Activated naive CD4-positive, alpha-beta T cell (primary cell): ENCODE data around the gene P3H2.

Experiments
- DNase-seq, 4 experiments: peaks; one replicate each; lab custom pipeline; 2025; lab: John Stamatoyannopoulos, UW

P3H2 gene

DNA sequence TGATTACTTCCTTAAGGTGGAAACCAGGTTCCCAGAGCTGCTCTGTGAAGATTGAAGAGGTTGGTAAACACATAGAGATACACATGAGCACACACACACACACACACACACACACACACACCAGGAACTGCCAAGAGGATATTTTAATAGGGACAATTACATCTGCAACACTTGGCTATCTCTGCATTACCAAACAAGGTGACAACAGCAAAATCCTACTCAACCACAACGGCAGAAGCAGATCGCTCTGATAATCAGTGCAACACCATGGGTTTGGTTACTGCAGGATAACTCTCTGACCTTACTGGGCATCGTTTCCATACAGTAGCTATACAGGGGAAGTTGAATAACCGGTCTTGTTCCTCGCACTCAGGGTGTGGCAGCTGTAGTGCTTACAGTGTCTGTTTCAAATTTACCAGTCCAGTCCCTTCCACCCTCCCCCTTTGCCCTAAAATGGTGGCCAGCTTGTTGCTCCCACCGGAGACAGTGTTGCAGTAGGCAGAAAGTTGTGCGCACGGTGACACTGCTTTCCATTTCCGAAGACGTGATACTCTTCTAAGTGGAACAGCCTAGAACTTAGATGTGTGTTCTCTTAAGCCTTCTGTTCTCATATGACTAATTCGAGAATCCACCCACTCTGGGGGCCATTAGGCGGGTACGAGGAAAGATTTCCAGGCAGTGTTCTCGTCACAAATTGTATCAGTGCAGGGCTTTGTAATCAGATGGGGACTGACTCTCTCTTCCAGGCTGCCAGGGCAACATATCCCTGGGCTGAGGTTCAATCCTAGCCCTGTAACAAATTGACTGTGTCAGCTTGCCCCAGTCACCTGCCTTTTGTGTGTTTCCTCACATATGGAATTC, 176.2 kb downstream of the P3H2 start:
- DNase-seq, result no peak

- no peak for DNase-seq
Observed at GRCh38 chr3:189942948-189943347, 177.7 kb downstream of the P3H2 start.

GRCh38 chr3:189941679-189942078, 179.0 kb downstream of the P3H2 start:
- no peak for DNase-seq

DNA sequence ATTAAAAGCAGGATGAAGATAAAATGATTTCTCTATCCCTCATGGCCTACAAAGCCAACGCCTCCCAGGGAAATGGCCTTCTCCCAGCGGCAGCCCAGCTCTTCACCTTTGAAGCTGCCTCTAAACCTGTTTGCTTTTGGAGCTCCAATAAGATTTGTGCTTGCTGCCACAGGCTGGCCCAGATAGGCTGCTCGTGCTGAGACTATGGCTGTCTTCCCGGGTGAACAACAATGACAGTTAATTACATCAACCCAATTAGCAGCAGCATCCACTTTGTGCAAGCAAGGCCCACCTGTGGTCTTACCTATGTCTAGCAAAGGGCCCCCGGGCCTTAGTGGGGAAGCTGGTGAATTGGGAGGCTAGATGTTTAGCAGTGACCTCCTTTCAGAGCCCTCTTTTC, 179.6 kb downstream of the P3H2 start:
- no peak for DNase-seq

DNA sequence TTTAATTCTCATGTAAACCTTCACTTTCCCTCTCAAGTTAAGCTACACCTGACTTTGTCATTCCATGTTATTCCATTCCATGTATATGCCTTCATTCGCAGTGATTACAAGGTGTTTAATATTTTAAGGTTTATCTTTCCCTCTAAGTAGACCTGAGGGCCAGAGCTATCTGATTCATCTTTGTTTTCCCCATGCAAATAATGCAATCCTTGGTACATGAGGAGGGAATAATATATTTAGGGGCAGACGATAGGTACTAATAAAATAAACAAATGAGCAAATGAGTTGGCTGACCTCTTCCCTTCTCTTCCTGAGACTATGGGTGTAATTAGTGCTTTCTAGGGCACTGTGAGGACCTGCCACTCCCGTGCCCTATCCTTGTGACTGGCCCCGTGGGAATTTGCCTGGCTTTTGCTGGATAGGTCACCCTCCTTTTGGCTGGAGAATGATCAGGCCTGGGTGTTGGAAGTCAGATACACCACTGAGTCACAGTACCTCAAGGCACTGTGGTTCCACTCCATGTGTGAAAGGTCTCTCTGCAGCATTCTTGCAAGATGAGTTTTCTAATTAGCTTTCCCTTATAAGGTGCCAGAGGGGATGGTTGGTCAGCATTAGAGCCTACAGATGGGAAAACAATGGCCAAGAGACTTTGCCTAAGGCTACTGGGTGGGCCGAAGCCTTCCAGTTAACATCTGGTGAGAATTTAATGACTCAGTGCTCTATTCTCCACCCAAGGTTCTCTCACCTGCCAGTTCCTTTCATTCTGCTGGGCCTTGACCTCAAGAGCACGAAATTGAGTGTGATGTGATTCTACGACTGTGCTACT, 183.2 kb downstream of the P3H2 start:
- DNase-seq, result no peak

GRCh38 chr3:189936201-189936945, 184.3 kb downstream of the P3H2 start:
- no peak for DNase-seq

DNA sequence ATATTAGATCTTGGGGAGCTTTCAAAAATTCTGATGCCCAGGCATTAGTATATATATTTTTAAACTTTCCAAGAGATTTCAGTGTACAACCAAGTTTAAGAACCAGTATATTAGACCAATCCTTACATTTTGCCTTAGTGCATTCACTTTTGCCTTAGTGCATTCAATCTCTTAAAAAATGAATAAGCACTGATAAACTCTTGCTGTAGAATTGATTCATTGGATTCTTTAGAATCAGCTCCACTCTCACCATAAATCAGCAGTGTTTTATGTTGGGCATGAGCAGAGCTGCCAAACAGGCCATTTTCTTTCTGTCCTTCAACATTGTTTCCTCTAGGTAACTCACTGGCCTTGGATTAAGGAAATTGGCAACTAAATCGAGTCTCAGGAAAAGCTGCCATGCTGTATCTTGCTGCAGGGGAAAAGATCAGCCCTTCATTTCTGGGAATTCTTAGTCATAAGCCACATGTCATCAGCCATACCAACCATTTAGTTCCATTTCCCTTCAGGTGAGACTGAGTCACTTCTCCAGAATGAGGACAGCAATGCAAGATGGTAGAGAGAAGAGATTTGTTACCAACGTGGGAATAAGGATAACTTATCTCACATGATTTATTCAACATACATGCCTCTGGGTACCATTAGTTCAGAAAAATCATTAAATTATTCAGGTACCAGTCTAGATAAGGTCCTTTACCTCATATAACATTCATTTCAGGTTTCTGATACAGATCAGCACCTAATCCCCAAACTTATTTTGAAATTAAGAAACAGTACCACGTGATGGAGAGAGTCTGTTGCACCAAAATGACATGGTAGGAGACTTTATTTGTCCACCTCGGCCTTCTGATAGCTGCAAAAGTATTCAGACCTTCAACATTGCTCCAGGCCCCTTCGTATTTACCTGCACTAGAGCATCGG, 192.5 kb downstream of the P3H2 start:
- DNase-seq, result no peak

GRCh38 chr3:189921770-189922169, 198.9 kb downstream of the P3H2 start:
- DNase-seq, result no peak

- no peak for DNase-seq
Observed at GRCh38 chr3:189914799-189915198, 205.9 kb downstream of the P3H2 start.

GRCh38 chr3:189911001-189911400, 209.7 kb downstream of the P3H2 start:
- no peak for DNase-seq

GRCh38 chr3:189909573-189909972, 211.1 kb downstream of the P3H2 start:
- DNase-seq, result no peak

DNA sequence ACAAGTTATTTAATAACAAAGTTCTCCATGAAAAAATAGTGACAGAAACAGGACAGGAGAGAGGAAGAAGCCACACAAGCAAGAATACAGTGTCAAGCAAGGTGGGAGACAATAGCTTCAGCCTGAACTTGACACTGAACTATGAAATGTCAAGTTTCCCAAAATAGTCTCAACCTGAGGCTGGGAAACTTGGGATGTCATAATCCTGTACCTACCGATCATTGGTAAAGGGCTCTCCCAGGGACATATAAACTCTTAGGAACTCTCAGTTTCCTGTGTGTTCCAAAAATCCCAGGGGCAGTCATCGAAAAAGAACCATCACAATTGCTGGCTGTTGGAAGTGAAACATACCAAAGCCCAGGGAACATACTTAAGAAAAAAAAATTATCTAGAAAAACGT, 211.6 kb downstream of the P3H2 start:
- DNase-seq, result no peak

DNA sequence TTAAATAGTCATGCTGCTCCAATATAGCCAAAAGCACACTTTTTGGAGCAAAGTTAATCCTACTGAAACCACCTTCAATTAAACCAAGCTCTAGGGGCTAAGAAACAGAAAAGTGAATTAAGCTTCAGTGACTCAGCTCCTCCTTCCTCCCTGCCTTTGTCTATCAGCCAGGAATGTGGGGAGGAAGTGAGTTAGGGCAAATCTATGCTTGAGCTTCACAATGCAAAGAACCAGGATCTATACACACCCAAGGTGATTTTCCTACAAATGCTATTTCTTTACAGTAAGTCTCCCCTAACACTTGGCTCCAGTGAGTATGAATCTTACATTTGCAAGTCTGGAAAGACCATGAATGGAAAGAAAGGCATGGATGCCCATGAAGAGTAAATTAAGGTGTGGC, 212.1 kb downstream of the P3H2 start:
- no peak for DNase-seq

DNA sequence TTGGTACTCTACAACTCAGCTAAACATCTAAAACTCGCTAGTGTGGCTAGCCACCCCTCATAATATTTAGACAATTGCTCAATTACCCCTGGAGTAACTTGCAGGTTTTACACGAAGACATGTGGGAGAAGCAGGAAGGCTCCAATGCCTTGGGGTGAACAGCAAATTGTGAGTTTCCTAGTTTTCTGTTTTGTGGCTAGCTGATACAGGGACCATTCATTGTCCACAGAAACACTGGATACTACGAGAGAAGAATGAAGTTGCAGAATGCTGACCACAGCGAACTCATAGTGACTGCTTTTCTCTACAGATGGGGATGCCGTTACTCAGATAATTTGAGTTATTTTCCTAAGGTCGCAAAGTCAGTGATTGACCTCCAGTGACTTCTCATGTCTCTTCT, 212.9 kb downstream of the P3H2 start:
- DNase-seq, result no peak
